HPDE6-E6E7 (cell line): Measurements from ENCODE around the gene UNK.
"Not testable (repeated sequence)": the region's sequence is repeated elsewhere in the genome, so short reads cannot be mapped to it uniquely, and the experiment has no call there.

Experiments
- DNase-seq: peaks from one replicate; pipeline ENCODE4 v3.0.0; 2011; ENCODE audit warnings: missing footprints; ENCODE audit errors: extremely low spot score

UNK gene

GRCh38 chr17:75773121-75773807 lies 11.3 kb upstream of the UNK start:
- no peak for DNase-seq

GRCh38 chr17:75773808-75774470 lies 10.7 kb upstream of the UNK start:
- no peak for DNase-seq

GRCh38 chr17:75774471-75774990 lies 10.1 kb upstream of the UNK start:
- DNase-seq = no peak

GRCh38 chr17:75774991-75775668 lies 9.5 kb upstream of the UNK start:
- DNase-seq = no peak

- no peak for DNase-seq
Observed at GRCh38 chr17:75776386-75777295, 8.0 kb upstream of the UNK start.

GRCh38 chr17:75777296-75777922 lies 7.2 kb upstream of the UNK start:
- no peak for DNase-seq

GRCh38 chr17:75778066-75778860 lies 6.3 kb upstream of the UNK start:
- not testable (repeated sequence) for DNase-seq

- DNase-seq = no peak
Observed at GRCh38 chr17:75778861-75779249, 5.8 kb upstream of the UNK start.

- DNase-seq = peak; percentile 96
Observed at GRCh38 chr17:75779250-75779986, 5.2 kb upstream of the UNK start.

GRCh38 chr17:75779987-75780889 lies 4.4 kb upstream of the UNK start:
- DNase-seq = no peak

- no peak for DNase-seq
Observed at GRCh38 chr17:75783069-75783783, 1.4 kb upstream of the UNK start.

GRCh38 chr17:75783803-75784472 lies 668 bp upstream of the UNK start:
- DNase-seq = no peak

GRCh38 chr17:75785016-75785890 lies 647 bp downstream of the UNK start:
- no peak for DNase-seq

GRCh38 chr17:75791254-75791653 lies 6.6 kb downstream of the UNK start:
- DNase-seq = no peak

- no peak for DNase-seq
Observed at GRCh38 chr17:75793460-75793859, 8.9 kb downstream of the UNK start.

GRCh38 chr17:75795820-75796607 lies 11.4 kb downstream of the UNK start:
- DNase-seq = no peak
